NCI-H82 treated with DMSO at 0.1 percent for 48 hours (cell line): ENCODE results near the gene SNPH.
"Not testable (repeated sequence)": the region's sequence is repeated elsewhere in the genome, so short reads cannot be mapped to it uniquely, and the experiment has no call there.

Experiments used
- DNase-seq: peaks from one replicate; lab custom pipeline; 2025; ENCODE audit not compliant: unreplicated experiment; lab: John Stamatoyannopoulos, UW

Gene SNPH

DNA sequence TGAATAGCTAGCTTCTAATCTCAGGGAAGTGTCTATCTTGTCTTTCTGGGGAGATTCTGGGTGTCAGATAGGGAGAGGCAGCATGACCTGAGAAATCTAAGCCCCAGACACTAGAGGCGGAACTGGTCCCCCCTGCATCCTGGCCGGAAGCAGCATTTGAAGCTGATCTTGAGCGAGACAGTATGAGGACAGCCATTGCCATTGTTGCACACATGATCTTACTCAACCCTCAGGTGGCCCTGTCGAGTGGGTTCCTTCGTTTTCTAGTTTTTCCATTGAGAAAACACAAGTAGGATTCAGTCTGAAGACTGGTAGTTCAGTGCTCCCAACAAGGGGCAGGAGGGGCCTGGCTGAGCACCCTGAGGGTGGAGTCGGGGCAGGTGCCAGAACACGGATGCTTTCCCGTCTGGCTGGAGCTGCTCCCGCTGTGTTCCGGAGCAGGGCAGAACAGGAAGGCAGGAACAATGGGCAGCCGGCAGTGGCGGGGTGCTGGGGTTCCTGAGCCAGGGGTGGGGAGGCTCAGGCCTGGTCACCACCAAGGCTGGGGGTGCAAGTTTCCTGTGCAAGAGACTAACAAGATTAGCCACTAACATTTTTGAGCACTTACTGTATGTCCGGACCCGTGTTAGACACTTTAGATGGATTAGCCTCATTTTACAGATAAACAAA lies 70.7 kb downstream of the SNPH start:
- DNase-seq, result no peak

DNA sequence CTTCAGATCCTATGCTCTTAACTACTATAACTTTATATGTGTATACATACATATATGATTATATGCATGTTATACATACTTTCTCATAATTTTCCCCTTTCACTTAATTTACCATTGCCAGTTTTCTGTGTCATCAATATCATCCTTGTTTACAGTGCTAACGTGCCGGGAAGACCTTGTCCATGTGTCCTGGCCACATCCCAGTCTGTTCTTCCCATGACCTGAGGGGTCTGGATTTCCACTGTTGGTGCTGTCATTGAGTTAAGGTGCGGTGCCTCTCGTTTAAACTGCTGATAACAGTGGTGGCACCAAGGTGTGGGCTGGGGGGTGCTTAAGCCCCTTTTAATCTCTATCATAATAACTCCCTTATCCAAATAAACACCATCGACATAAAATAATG lies 71.3 kb downstream of the SNPH start:
- DNase-seq, result no peak

DNA sequence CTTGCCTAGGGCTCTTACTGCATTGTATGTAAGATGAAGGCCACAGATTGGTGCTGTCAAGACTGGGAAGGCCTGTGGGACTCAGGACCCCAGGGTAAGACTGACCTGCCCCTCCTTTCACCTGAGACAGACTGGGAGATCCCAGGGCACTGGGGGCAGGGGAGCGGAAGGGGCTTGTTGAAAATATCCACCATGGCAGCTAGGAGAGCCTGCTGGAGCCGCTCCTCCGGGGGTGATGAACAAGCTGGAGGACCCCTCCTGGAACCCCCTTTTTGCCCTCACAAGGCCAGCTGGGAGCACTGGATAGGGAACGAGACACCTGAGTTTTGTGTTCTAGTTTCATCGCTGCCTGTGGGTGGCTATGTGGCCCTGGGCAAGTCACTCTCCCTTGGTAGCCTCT lies 72.0 kb downstream of the SNPH start:
- no peak for DNase-seq

DNA sequence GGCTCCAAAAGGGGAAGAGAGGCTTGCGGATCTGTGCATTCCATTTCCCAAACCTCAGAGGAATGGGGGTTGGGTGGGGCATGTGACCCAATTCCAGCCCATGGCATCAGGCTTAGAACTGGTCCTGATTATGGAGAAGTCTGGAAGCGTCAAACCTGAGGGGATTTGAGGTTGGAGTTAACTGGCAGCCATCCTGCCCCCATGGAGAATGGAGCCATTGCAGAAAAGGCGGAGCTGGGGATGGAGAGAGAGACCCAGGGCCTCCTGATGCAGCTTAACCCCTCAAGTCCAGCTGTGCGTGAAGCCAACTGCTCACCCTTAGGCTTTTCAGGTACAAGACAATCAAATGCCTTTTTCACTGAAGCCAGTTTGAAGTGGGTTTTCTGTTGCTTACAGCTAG lies 72.7 kb downstream of the SNPH start:
- no peak for DNase-seq

DNA sequence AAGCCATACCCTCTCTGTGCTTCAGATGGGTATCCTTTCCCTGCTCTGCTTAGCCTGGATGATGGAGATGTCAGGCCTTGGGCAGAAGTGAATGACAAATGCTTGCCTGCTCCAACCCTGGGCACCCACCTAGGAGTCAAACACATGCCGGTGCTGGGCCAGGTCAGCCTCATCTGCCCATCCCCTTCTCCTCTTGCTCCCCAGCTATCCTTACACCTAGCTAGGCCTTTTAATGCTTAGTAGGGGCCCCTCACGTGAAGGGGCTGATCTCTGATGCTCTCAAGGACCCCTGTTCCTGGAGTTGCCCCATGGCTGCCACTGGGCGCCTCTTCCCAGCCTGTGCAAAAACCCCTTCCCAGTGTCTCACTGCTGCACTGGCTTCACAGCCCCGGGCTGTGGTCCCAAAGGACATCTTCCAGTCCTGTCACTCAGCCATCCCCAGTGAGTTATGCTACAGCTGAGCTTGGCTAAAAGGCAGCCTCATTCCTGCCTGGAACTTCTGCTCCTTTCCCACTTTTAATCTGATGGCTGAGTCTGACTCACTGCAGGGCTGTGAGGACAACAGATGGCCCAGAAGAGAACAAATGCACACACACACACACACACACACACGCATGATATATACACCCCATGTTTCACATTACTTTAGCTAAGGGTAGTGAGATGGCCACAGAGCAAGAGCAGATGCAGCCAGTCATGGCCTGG lies 75.6 kb downstream of the SNPH start:
- DNase-seq, result no peak

DNA sequence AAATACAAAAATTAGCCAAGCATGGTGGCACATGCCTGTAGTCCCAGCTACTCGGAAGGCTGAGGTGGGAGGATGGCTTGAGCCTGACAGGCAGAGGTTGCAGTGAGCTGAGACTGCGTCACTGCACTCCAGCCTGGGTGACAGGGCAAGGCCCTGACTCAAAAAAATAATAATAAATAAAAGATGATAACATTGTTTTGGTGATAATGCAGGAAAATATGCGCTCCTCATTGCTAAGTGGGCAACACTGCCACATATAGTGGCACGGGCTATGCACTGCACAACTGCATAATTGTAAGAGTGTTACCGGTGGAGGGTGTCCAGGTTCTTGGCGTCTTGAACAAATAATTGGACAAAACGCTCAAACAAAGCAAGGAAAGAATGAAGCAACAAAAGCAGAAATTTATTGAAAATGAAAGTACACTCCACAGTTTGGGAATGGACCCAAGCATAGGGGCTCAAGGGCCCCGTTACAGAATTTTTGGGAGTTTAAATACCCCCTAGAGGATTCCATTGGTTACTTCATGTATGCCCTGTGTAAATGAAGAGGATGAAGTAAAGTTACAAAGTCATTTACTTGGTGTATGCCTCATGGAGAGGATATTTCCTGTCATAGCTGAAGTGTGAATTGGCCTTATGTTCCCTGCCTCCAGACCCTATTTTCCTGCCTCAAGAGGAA lies 77.5 kb downstream of the SNPH start:
- DNase-seq, result not testable (repeated sequence)

DNA sequence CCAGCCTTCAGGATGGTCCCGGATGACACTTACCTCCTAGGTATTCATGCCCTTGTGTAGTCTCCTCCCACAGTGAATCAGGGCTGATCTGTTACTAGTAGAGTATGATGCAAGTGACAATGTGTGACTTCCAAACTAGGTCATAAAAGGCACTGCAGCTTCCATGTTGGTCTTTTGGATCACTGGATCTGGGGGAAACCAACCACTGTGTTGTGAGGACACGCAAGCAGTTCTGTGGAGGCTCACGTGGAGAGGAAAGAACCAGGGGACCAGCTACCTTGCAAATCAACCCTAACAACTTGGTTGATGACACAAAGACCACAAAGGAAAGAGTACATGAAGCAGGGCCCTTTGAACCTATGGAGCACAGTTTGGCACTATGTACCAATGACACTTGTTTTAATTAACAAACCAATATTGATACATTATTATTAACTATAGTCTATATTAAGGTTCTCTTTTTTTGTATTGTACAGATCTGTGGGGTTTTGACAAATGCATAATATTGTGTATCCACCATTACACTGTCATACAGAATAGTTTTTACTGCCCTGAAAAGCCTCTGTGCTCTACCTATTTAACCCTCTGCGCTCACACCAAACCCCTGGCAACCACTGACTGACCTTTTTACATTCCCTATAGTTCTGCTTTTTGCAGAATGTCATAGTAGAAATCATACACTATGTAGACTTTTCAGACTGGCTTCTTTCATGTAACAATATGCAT lies 79.1 kb downstream of the SNPH start:
- DNase-seq, result no peak

DNA sequence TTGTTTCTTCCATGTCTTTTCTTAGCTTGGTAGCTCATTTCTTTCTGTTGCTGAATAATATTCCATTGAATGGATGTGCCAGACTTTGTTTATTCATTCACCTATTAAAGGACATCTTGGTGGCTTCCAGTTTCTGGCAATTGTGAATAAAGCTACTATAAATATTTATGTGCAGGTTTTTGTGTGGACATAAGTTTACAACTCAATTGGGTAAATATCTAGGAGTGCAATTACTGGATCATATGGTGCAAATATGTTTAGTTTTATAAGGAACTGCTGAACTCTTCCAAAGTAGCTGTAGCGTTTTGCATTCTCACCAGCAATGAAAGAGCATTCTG lies 79.6 kb downstream of the SNPH start:
- no peak for DNase-seq

DNA sequence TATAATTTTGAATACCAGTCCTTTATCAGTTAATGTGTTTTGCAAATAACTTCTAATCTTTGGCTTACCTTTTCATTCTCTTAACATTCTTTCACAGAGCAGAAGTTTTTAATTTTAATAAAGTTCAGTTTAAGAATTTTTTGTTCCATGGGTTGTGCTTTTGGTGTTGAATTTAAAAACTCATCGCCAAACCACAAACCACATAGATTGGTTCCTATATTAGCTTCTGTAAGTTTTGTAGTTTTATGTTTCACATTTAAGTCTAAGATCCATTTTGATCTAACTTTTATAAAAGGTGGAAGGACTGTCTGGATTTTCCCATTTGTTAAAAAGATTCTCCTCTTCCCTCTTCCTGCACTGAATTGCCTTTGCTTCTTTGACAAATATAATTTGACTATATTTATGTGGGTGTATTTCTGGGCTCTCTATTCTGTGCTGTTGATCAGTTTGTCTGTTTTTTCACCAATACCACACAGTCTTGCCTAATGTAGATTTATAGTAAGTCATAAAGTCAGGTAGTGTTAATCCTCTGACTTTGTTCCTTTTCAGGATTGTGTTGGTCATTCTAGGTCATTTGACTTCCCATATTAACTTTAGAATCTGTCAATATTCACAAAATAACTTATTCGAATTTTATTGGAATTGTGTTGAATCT lies 80.3 kb downstream of the SNPH start:
- DNase-seq, result no peak

DNA sequence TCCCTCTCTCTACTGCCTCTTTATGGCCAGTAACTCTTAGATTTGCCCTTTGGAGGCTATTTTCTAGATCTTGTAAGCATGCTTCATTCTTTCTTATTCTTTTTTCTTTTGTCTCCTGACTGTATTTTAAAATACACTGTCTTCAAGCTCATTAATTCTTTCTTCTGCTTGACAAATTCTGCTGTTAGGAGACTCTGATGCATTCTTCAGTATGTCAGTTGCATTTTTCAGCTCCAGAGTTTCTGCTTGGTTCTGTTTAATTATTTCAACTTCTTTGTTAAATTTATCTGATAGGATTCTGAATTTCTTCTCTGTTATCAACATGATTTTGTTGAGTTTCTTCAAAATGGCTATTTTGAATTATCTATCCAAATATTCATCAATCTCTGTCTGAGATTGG lies 87.9 kb downstream of the SNPH start:
- no peak for DNase-seq

DNA sequence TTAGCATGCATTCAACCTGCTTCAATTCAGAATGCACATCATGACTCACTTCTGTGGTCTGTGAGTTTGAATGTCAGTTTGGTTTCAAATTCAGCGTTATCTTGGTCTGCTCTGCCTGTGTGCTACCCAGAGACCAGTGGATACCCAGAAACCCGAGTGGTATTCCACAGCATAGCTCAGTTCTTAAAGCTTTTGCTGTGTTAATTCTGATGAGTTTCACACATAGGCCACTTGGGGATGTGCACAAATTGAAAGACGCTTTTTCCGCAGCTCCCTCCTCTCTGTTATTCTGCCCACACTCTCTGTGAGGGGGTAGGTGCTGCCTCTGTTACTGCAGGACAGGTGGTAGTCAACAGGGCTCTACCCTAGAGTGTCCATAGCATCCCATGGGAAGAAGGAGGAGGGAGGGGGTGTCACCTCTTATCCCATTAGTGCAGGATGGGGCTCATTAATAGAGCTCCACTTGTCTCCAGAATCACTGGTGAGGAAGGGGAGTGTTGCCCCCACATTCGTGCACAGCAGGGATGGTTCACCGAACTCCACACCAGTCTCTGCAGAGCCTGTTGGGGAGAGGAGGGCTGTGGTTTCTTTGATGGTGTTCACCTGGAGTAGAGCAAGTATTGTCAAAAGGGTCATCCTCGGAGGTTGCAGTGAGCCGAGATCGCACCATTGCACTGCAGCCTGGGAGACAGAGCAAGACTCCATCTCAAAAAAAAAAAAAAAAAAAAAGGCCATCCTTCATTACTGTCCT lies 92.0 kb downstream of the SNPH start:
- no peak for DNase-seq
